ENCODE measurements around the gene ACOXL.
"Not testable (repeated sequence)": the region's sequence is repeated elsewhere in the genome, so short reads cannot be mapped to it uniquely, and the experiment has no call there.

ACOXL gene

GRCh38 chr2:111072220-111072871 lies 340.0 kb downstream of the ACOXL start:
- no peak for DNase-seq

GRCh38 chr2:111082659-111083058 lies 350.3 kb downstream of the ACOXL start:
- not testable (repeated sequence) for DNase-seq

DNA sequence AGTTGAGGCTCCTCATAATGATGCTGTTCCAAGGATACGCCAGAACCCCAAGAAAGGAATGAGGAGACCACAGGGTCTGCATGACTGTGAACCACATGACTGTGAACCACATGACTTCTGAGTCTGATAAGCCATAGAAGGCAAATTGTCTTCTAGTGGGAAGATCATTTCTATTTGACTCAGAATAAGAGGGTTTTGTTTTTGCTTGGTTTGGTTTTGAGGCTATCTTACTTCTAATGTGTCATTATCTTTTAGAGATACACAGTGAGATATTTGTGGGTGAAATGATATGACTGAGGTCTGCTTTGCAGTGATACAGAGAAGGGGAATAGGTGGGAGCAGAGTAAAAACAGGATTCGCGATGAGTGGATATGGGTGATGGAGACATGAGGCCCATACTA lies 359.4 kb downstream of the ACOXL start:
- DNase-seq: no peak

GRCh38 chr2:111094691-111095090 lies 362.3 kb downstream of the ACOXL start:
- no peak for DNase-seq

DNA sequence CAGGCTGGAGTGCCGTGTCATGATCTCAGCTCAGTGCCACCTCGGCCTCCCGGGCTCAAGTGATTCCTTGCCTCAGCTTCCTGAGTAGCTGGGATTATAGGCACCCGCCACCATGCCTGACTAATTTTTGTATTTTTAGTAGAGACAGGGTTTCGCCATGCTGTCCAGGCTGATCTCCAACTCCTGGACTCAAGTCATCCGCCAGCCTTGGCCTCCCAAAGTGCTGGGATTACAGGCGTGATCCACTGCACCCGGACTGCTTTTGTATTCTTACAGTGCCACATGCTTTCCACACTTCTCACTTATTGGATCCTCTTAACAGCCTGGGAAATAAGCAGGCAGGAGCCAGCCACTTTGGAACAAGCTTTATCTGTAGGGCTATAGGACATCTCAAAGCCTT lies 363.1 kb downstream of the ACOXL start:
- no peak for DNase-seq

- no peak for DNase-seq
Measured at GRCh38 chr2:111099402-111099801, 367.0 kb downstream of the ACOXL start.

DNA sequence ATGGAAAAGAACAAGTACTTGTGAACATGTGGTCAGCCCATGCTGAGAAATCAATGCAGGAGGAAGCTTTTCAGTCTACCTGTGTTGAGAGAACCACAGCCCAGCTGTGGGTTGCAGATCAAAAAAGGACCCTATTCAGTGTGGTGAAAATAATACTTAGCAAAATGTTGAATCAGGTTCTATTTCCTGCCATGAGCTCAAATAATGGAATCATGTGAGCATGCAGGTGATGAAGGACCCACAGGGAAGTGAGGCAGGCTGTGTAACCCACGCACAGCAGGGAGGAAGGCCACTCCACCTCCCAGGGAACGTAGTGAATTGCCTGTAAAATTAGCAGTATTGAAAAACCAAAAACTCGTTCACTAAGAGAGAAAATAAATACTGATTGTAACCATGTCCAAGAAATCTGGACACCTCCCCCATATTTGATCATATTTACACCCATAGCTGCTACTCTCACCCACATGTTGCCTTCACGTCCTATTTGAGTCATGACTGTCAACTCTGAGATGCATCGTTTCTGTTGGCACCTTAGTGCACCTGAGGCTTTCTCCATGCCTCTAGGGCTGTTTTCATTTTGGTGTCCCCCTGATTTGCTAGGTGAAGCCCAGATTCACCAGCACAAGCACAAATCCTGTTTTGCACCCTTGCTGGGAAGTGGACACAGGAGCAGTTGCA lies 367.9 kb downstream of the ACOXL start:
- DNase-seq: no peak

GRCh38 chr2:111100765-111101162 lies 368.4 kb downstream of the ACOXL start:
- no peak for DNase-seq

DNA sequence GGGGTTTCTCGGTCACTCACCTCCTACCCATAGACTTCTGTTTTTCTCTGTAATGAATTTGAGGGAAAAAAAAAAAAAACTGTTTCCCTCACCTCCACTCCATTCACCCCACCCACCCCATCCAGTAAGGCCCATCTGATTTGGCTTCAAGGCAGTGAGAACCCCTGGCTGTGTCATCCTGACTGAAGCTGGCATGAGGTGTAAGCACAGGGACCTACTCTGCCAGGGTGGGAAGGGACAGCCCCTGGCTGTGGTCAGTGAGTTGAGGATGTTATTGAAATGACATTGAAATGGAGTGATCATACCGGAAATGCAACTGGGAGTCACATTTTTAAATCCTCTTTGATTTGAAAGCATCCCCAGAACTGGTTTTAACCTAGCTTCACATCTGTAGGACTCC lies 369.2 kb downstream of the ACOXL start:
- no peak for DNase-seq

GRCh38 chr2:111102216-111102615 lies 369.8 kb downstream of the ACOXL start:
- DNase-seq: no peak

GRCh38 chr2:111105926-111106325 lies 373.6 kb downstream of the ACOXL start:
- DNase-seq: no peak

DNA sequence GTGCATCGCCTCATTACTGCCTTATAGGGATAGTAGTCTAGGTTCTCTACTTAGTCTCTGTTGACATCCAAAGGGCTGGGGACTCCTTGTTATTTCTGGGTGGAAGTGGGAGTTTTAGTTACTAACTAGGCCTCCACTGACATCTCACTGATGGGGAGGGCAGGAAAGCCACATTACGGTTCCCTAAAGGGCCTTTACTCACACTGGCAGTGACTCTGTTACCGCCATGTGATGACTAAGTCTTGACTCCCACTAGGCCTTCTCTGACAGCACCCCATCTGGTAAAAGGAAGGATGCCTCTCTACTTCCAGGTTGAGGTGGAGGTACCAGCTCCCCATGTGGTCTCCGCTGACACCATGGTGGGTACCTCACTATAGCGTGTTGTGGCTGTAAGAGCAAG lies 374.3 kb downstream of the ACOXL start:
- DNase-seq: no peak

DNA sequence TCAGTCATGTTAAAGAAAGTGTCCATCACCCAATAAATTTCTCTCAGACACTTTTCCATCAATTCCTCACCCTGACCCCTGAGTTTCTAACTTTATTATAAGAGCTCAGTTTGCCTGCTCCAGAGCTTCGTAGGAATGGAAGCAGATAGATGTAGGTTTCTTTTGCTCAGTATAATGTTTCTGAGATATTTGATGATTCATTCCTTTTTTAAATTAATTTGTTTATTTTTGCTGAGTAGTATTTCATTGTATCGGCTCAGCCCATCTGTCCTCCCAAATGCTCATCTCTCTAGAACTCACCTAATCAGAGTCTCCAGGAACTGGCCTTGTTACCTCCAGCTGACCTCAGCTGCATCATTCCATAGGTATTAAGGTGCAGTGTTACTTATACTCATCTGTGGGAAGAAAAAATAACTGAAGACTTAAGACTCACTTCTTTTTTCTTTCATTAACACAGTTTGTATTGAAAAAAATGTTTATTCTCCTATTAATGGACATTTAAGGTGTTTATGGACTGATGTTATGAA lies 376.4 kb downstream of the ACOXL start:
- DNase-seq: no peak

GRCh38 chr2:111111101-111111755 lies 378.9 kb downstream of the ACOXL start:
- no peak for DNase-seq

GRCh38 chr2:111113838-111114237 lies 381.5 kb downstream of the ACOXL start:
- DNase-seq: no peak

DNA sequence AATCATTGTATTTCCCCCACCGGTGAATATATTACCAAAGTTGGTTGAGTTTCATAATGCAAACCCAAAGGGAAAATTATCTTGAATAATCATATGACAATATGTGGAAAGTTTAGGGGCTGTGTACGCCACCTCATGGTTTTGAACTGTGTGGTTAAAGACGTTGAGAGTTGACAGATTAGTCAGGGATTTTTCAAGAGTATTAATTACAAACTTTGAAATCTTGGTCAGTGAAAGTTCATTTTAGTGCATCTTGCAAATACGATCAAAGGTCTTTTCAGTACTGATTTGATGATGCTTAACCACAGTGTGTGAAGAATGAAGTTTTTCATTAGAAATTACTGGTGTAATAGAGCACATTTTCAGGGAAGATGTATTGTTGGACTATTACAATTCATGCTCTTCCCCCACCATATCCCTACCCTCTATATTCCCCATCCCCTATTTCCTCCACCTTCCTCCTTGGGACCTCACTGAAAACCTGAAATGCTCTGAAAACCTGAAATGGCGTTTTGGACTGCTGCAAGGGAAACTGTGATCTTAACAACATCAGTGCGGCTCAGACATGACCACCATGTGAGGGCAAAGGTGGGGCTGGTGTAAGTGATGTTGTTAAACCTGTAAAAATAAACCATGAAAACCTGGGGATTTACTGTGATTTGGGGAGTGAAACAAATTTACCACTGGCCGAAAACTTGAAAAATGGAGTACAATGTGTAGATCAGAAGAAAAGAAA lies 383.8 kb downstream of the ACOXL start:
- DNase-seq: no peak

DNA sequence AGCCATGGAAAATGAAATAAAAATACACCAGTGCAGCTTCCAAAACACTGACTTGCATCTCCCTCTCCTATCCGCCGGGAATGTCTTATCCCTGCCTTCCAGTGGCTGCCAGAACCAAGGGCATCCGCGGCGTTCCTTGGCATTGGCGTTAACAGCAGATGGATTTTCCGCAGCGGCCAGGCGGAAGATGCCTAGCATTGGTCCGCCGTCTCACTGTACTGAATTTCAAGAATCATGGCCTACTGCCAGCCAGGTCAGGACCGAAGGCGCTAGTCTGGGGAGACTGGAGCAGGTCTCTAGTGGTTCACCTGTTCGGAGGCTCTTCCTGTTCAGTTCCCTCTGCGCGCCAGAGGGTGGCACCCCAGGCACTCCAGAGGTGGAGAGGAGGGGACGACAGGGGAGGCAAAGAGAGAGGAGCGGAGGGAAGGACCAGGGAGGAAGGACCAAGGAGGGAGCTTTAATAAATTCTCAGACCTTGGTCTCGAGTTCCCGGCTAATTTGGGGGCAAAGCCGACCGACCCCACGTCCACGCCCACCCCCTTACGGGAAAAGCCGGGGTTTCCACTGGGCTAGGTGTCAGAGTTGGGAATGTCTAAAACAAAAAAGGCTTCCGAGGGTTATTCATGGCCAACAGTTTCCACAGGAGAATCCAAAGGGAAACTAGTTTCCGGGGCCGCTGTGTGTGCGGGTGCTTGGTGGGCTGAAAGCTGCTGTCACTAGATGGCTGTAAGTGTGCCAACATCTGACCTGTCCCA lies 384.6 kb downstream of the ACOXL start:
- peak; percentile 57 for DNase-seq

GRCh38 chr2:111117598-111118480 lies 385.5 kb downstream of the ACOXL start:
- DNase-seq: peak; percentile 41

DNA sequence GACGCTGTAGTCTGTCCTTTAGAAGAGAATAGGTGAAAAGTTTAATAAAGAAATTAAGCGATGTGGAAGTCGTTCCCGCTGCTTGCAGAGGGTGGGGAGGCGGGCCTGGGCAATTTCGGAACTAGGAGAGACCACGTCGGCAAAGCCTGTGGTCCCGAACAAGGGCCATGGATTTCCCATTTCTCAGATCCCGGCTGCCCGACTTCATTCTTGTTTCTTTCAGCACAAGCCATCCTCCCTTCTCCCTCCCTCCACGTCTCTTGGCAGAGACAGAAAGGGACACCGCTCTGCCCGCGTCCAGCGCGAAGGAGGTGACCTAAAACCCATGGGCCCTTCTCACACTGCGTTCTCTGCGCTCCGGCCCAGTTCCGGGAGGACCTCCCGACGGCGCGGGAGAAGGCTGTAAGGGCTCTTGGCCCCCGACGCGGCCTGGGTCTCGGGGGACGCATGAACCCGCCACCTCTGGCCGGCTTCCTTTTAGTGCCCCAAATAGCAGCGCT lies 386.2 kb downstream of the ACOXL start:
- no peak for DNase-seq

- peak; percentile 45 for DNase-seq
Measured at GRCh38 chr2:111118981-111119821, 386.8 kb downstream of the ACOXL start.

All from activated CD4-positive, CD25-positive, alpha-beta regulatory T cell treated with anti-CD3 and anti-CD28 coated beads, Interleukin-2, amount 50 U/mL, for 72 hours (primary cell).